AG04449 (cell line): ENCODE results near the gene CDH5.

ENCODE experiments used
- CTCF ChIA-PET: fragments of 350-600 bp; formaldehyde crosslinking; extraction: SDS; loops from one replicate; lab custom pipeline; 2021; ENCODE audit warnings: antibody characterized with exemption; lab: Yijun Ruan, JAX
- POLR2A ChIA-PET: fragments of 400-600, 350-600 bp; formaldehyde crosslinking; extraction: SDS; loops from one replicate; lab custom pipeline; 2020; ENCODE audit warnings: antibody characterized with exemption, inconsistent platforms; lab: Yijun Ruan, JAX
- DNase-seq: peaks from one replicate; pipeline ENCODE4 v3.0.0-alpha.2; 2010; ENCODE audit warnings: low read depth, low spot score
- H3K4me3 ChIP-seq: 2 replicates; pipeline ENCODE4 v1.5.1; 2011; ENCODE audit warnings: low read depth, mild to moderate bottlenecking, control low read depth, low read length
- CTCF ChIP-seq: IDR thresholded peaks from one replicate; pipeline ENCODE4 v1.5.1; 2011; ENCODE audit warnings: mild to moderate bottlenecking, moderate library complexity, low read length, control low read depth, inconsistent platforms; ENCODE audit not compliant: insufficient read depth; ENCODE audit errors: missing control alignments

CDH5 gene

GRCh38 chr16:66420396-66420795 is 53.9 kb downstream of the CDH5 start:
- ChIA-PET POLR2A (no interaction called here), CTCF (interaction anchor here (0.6 to 1.6 kb wide), 4 partner anchors 9 to 331 kb away, joined by 3 to 4 read pairs (median 4); partner anchors contain the start of gene DYNC1LI2)
- DNase-seq, result no peak
- TF ChIP-seq CTCF, result no peak
- H3K4me3 ChIP-seq, result no peak overlapping the region

- H3K4me3 ChIP-seq, result no peak overlapping the region
- no peak for DNase-seq
- TF ChIP-seq CTCF, result no peak
- POLR2A ChIA-PET, result no interaction called here
- CTCF ChIA-PET, result interaction anchor here (1.2 to 1.6 kb wide), 3 partner anchors 15 to 330 kb away, joined by 3 to 5 read pairs (median 4); partner anchors contain the start of gene DYNC1LI2
Measured at GRCh38 chr16:66421891-66422290, 55.4 kb downstream of the CDH5 start.

DNA sequence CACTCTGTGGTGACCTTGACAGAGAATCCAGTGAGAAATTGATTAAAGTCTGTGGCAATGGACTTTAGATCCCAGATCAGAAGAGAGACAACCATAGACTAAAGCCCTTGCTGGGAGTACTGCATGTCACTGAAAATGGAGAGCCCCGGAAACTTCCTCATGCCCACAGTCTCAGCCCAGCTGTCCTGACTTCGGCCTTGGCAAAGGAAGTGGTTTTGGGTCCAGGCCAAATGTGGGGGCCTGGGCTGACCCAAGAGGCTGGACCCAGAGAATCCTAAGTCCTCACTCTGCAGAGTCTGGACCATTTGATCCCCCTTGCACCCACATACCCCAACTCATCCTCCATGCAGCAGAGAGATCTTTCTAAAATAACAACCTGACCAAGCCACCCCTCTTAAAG is 55.9 kb downstream of the CDH5 start:
- TF ChIP-seq CTCF, result no peak
- CTCF ChIA-PET, result interaction anchor here (1.2 kb wide), 1 partner anchor 15 kb away, joined by 5 read pairs; no protein-coding TSS in a partner anchor
- POLR2A ChIA-PET, result no interaction called here
- no peak for DNase-seq
- no peak overlapping the region for H3K4me3 ChIP-seq

- CTCF ChIA-PET, result interaction anchor here (1.2 kb wide), 1 partner anchor 16 kb away, joined by 5 read pairs; no protein-coding TSS in a partner anchor
- no peak for DNase-seq
- POLR2A ChIA-PET, result no interaction called here
- no peak for TF ChIP-seq CTCF
- H3K4me3 ChIP-seq, result no peak overlapping the region
Measured at GRCh38 chr16:66423177-66423576, 56.7 kb downstream of the CDH5 start.

- TF ChIP-seq CTCF, result no peak
- DNase-seq, result no peak
- H3K4me3 ChIP-seq, result no peak overlapping the region
- ChIA-PET POLR2A (no interaction called here), CTCF (interaction anchor here (0.8 to 1.0 kb wide), 2 partner anchors 19 to 405 kb away, joined by 3 to 4 read pairs; partner anchors contain the start of gene NAE1)
Measured at GRCh38 chr16:66425651-66426050, 59.2 kb downstream of the CDH5 start.

DNA sequence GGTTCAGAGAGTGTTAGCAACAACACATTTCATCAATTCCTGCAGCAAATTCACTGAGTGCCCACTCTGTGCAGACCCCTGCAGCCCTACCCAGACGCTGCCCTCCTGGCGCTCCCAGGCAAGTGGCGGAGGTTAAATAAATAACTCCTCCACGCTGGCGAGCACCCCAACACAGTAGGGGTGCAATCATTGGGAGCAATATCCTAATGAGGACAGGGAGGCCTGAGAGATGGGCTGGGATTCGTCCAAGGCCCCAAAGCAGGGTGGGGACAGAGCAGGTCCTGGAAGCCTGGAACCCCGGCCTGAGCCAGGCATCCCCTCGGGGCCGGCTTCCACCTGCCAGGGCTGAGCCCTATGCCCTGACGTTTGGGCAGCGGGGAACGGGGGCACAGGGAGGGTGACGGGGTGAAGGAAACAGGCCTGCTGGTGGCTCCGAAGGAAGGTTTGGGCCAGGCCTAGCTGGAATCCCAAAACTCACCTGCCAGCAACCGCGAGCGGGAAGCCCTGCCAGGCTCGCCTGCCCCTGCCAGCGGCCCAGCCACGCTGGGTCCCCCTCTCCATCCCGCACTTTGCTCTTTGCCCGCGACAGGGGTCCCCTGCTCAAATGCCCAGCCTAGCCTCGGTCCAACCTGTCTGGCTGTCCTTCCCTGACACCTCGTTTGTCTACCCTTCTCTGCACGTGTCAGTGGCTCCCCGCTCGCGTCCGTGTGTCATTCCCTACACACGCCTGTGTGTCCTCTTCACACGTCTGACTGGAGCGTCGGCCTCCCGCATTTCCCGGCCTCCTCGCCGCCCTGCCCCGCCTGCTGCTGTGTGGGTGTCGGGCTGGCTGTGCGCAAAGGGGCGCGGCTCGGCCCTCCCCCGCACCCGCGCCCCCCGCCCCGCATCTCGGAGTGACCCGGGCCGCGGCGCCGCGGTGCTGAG is 59.9 kb downstream of the CDH5 start:
- POLR2A ChIA-PET, result no interaction called here
- DNase-seq, result no peak
- CTCF ChIA-PET, result interaction anchor here (0.8 to 1.0 kb wide), 2 partner anchors 19 to 404 kb away, joined by 3 to 4 read pairs; partner anchors contain the start of gene NAE1
- TF ChIP-seq CTCF, result no peak
- H3K4me3 ChIP-seq, result peak overlapping the region; percentile 40
